HL-60 (cell line): ENCODE results near the gene SOWAHB.

Experiments
- CTCF ChIP-seq: IDR thresholded peaks from one replicate; pipeline ENCODE4 v1.5.1; 2011; ENCODE audit warnings: low read length, control low read depth, inconsistent platforms; ENCODE audit not compliant: insufficient read depth
- POLR2AphosphoS5 ChIP-seq: IDR thresholded peaks from 2 replicates; pipeline ENCODE4 v1.6.1; 2012; ENCODE audit warnings: low read depth
- SPI1 ChIP-seq: IDR thresholded peaks from 2 replicates; pipeline ENCODE4 v1.6.1; 2012; ENCODE audit warnings: low read depth, mild to moderate bottlenecking, borderline replicate concordance
- TF ChIP-seq, protein P1 (sequence below): IDR thresholded peaks from 2 replicates; pipeline ENCODE4 v1.6.1; 2012; ENCODE audit warnings: low read depth; ENCODE audit not compliant: insufficient replicate concordance

GRCh38 chr4:76867880-76868655 is 29.9 kb downstream of the SOWAHB start:
- TF ChIP-seq CTCF (no peak), POLR2AphosphoS5 (no peak), SPI1 (no peak)
- TF ChIP-seq, protein P1, sequence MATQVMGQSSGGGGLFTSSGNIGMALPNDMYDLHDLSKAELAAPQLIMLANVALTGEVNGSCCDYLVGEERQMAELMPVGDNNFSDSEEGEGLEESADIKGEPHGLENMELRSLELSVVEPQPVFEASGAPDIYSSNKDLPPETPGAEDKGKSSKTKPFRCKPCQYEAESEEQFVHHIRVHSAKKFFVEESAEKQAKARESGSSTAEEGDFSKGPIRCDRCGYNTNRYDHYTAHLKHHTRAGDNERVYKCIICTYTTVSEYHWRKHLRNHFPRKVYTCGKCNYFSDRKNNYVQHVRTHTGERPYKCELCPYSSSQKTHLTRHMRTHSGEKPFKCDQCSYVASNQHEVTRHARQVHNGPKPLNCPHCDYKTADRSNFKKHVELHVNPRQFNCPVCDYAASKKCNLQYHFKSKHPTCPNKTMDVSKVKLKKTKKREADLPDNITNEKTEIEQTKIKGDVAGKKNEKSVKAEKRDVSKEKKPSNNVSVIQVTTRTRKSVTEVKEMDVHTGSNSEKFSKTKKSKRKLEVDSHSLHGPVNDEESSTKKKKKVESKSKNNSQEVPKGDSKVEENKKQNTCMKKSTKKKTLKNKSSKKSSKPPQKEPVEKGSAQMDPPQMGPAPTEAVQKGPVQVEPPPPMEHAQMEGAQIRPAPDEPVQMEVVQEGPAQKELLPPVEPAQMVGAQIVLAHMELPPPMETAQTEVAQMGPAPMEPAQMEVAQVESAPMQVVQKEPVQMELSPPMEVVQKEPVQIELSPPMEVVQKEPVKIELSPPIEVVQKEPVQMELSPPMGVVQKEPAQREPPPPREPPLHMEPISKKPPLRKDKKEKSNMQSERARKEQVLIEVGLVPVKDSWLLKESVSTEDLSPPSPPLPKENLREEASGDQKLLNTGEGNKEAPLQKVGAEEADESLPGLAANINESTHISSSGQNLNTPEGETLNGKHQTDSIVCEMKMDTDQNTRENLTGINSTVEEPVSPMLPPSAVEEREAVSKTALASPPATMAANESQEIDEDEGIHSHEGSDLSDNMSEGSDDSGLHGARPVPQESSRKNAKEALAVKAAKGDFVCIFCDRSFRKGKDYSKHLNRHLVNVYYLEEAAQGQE, result no peak
